Panc1 (cell line): ENCODE data around the gene STAB2. TPM values are rescaled to one million over a fixed set of nuclear protein-coding genes. Genes with fewer than 3 reads are reported as not detected.

Experiments
- ATAC-seq: fragments of 200-7000 bp; cut with Tn5 transposase; 2 replicates; pipeline ENCODE4 v1.9.1; 2020; ENCODE audit warnings: mild to moderate bottlenecking, moderate library complexity
- BruUV-seq: library from RNA; stranded (reverse); fragments of 400-500 nt; replicated peaks from 2 replicates; lab custom pipeline; 2021; lab: Mats Ljungman, UMichigan
- CTCF ChIA-PET: fragments of 300-600 bp; sonication (Branson Sonifier 250); formaldehyde crosslinking; loops from one replicate; lab custom pipeline; 2022; ENCODE audit warnings: antibody characterized with exemption; lab: Charles Lee
- POLR2A ChIA-PET: fragments of 300-600 bp; sonication (Branson Sonifier 250); formaldehyde crosslinking; loops from one replicate; lab custom pipeline; 2022; ENCODE audit warnings: antibody characterized with exemption; lab: Charles Lee
- DNase-seq: peaks from one replicate; pipeline ENCODE4 v3.0.0-alpha.2; 2010; ENCODE audit warnings: low read depth, low spot score
- H3K27ac ChIP-seq: 2 replicates; pipeline ENCODE4 v1.5.1; 2011; ENCODE audit warnings: mild to moderate bottlenecking, low read length, inconsistent platforms
- H3K27me3 ChIP-seq: fragments of 200-500 bp; sonication (Bioruptor generic); 2 replicates; pipeline ENCODE4 v1.6.0; 2014; ENCODE audit warnings: low read length, inconsistent platforms; ENCODE audit not compliant: control insufficient read depth, insufficient read depth
- H3K36me3 ChIP-seq: fragments of 200-500 bp; sonication (Bioruptor generic); 2 replicates; pipeline ENCODE4 v1.5.1; 2014; ENCODE audit warnings: inconsistent platforms, mild to moderate bottlenecking, low read length, moderate library complexity; ENCODE audit not compliant: control insufficient read depth, insufficient read depth
- H3K4me1 ChIP-seq: 2 replicates; pipeline ENCODE4 v1.5.1; 2011; ENCODE audit warnings: inconsistent platforms, mild to moderate bottlenecking, low read length, moderate library complexity; ENCODE audit not compliant: control insufficient read depth, insufficient read depth
- H3K4me3 ChIP-seq, 2 experiments: 2 replicates each; pipeline ENCODE4 v1.5.1; 2011 to 2012; ENCODE audit warnings: low read depth in 2 of 2, low read length in 2 of 2, mild to moderate bottlenecking in 2 of 2, inconsistent platforms in 1 of 2, moderate library complexity in 1 of 2
- H3K9me3 ChIP-seq: fragments of 200-500 bp; sonication (Bioruptor generic); 2 replicates; pipeline ENCODE4 v1.5.1; 2014; ENCODE audit warnings: low read depth, mild to moderate bottlenecking, inconsistent platforms, low read length, moderate library complexity; ENCODE audit not compliant: control insufficient read depth, insufficient read depth
- POLR2AphosphoS5 ChIP-seq: IDR thresholded peaks from 2 replicates; pipeline ENCODE4 v1.6.1; 2012; ENCODE audit warnings: mild to moderate bottlenecking, low read depth, low read length, moderate library complexity
- REST ChIP-seq, 2 experiments: IDR thresholded peaks; 2 replicates each; pipeline ENCODE4 v1.6.1; 2011 to 2012; ENCODE audit warnings: low read depth in 2 of 2, control low read depth in 1 of 2, low read length in 1 of 2, mild to moderate bottlenecking in 1 of 2, moderate library complexity in 1 of 2; ENCODE audit not compliant: insufficient read depth in 1 of 2
- SIN3A ChIP-seq: IDR thresholded peaks from 2 replicates; pipeline ENCODE4 v1.6.1; 2012; ENCODE audit warnings: low read depth, mild to moderate bottlenecking, low read length, moderate library complexity, borderline replicate concordance; ENCODE audit not compliant: insufficient read depth
- TCF7L2 ChIP-seq: IDR thresholded peaks from 2 replicates; pipeline ENCODE4 v1.6.1; 2011; ENCODE audit warnings: mild to moderate bottlenecking, low read depth, low read length, inconsistent platforms
- in situ Hi-C: cut with HindIII; loops from 2 replicates; pipeline ENCODE4 v1.10.0; 2016; ENCODE audit warnings: low sequenced_read_pairs, low pct_unique_long_range_greater_than_20kb
- intact Hi-C: fragments of 100-400 bp; cut with micrococcal nuclease; formaldehyde crosslinking; loops from one replicate; pipeline ENCODE4 v1.10.0; 2022; ENCODE audit not compliant: unreplicated experiment
- total RNA-seq: library from RNA; stranded (reverse); gene quantifications from one replicate; pipeline ENCODE4 v1.2.1, GENCODE V29; 2021; ENCODE audit not compliant: unreplicated experiment
- TF ChIP-seq, protein P1 (sequence below): fragments of 450-650 bp; IDR thresholded peaks from 2 replicates; pipeline ENCODE4 v1.5.1; 2017; ENCODE audit warnings: mild to moderate bottlenecking

STAB2 gene
- total RNA-seq, 1 experiment from 2014 or later: not detected

- no peak overlapping the region for H3K27ac ChIP-seq
- intact Hi-C loops (no loop called here), in situ Hi-C loops (no loop called here)
- H3K4me1 ChIP-seq: no peaks in the 10 kb centered on the region
- H3K4me3 ChIP-seq: no peak overlapping the region
- CTCF ChIA-PET: no interaction called here
- no peaks in the 10 kb centered on the region for H3K9me3 ChIP-seq
- no TSS peak for BruUV-seq
- no peaks in the 10 kb centered on the region for H3K36me3 ChIP-seq
- DNase-seq (no peak), ATAC-seq (no peak)
- POLR2A ChIA-PET: no interaction called here
- TF ChIP-seq, protein P1, sequence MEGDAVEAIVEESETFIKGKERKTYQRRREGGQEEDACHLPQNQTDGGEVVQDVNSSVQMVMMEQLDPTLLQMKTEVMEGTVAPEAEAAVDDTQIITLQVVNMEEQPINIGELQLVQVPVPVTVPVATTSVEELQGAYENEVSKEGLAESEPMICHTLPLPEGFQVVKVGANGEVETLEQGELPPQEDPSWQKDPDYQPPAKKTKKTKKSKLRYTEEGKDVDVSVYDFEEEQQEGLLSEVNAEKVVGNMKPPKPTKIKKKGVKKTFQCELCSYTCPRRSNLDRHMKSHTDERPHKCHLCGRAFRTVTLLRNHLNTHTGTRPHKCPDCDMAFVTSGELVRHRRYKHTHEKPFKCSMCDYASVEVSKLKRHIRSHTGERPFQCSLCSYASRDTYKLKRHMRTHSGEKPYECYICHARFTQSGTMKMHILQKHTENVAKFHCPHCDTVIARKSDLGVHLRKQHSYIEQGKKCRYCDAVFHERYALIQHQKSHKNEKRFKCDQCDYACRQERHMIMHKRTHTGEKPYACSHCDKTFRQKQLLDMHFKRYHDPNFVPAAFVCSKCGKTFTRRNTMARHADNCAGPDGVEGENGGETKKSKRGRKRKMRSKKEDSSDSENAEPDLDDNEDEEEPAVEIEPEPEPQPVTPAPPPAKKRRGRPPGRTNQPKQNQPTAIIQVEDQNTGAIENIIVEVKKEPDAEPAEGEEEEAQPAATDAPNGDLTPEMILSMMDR: no peak
- TF ChIP-seq REST (IDR thresholded peaks at IDR 0.05; ENCODE audit: insufficient read depth in 1 of 2, low read depth in 2 of 2, low read length in 1 of 2): no peak
- TF ChIP-seq SIN3A: no peak
- no peak for TF ChIP-seq TCF7L2
- TF ChIP-seq POLR2AphosphoS5: no peak
- peaks cover 4% of the 10 kb centered on the region; the same call in 1 of the 2 replicates for H3K27me3 ChIP-seq
Observed at GRCh38 chr12:103725398-103725797, 138.3 kb downstream of the STAB2 start.

- no TSS peak for BruUV-seq
- Histone ChIP-seq H3K36me3 (no peaks in the 10 kb centered on the region), H3K27ac (no peak overlapping the region), H3K4me1 (no peaks in the 10 kb centered on the region), H3K4me3 (no peak overlapping the region), H3K27me3 (peaks cover 2% of the 10 kb centered on the region; the same call in 1 of the 2 replicates), H3K9me3 (no peaks in the 10 kb centered on the region)
- in situ Hi-C loops (no loop called here), intact Hi-C loops (no loop called here)
- ChIA-PET POLR2A (no interaction called here), CTCF (interaction anchor here (0.6 kb wide), 1 partner anchor 771 kb away, joined by 3 read pairs; no protein-coding TSS in a partner anchor)
- ATAC-seq (no peak), DNase-seq (no peak)
- TF ChIP-seq SIN3A: no peak
- no peak for TF ChIP-seq REST (IDR thresholded peaks at IDR 0.05; ENCODE audit: insufficient read depth in 1 of 2, low read depth in 2 of 2, low read length in 1 of 2)
- TF ChIP-seq POLR2AphosphoS5: no peak
Observed at GRCh38 chr12:103727638-103728037, 140.6 kb downstream of the STAB2 start.
